Endothelial cell of umbilical vein (primary cell): ENCODE data around the gene CLEC16A.

Source experiments
- CTCF ChIP-seq, 2 donors: IDR thresholded peaks; 1 replicate in 1 of 2; 2 replicates in 1 of 2; pipeline ENCODE4 v1.5.1; 2011; ENCODE audit warnings: low read length in 2 of 2, mild to moderate bottlenecking in 2 of 2, moderate library complexity in 2 of 2, control low read depth in 1 of 2, inconsistent platforms in 1 of 2, low read depth in 1 of 2; ENCODE audit not compliant: insufficient read depth in 1 of 2; ENCODE audit errors: extremely low read depth in 1 of 2
- EZH2 ChIP-seq: IDR thresholded peaks from 2 replicates; pipeline ENCODE4 v1.6.1; 2012; ENCODE audit warnings: borderline replicate concordance, low read depth, mild to moderate bottlenecking, moderate library complexity, low read length, inconsistent platforms; ENCODE audit not compliant: severe bottlenecking
- FOS ChIP-seq: IDR thresholded peaks from 2 replicates; pipeline ENCODE4 v1.6.1; 2011; ENCODE audit warnings: mild to moderate bottlenecking, low read length, moderate library complexity, borderline replicate concordance; ENCODE audit not compliant: insufficient read depth
- GATA2 ChIP-seq: IDR thresholded peaks from 2 replicates; pipeline ENCODE4 v1.7.0; 2011; ENCODE audit warnings: low read depth, mild to moderate bottlenecking, moderate library complexity, mixed read lengths, low read length; ENCODE audit not compliant: insufficient read length, insufficient read depth
- JUN ChIP-seq: IDR thresholded peaks from 2 replicates; pipeline ENCODE4 v1.6.1; 2011; ENCODE audit warnings: borderline replicate concordance, low read depth; ENCODE audit not compliant: insufficient read length, insufficient read depth
- MAX ChIP-seq: IDR thresholded peaks from 2 replicates; pipeline ENCODE4 v1.6.1; 2011; ENCODE audit not compliant: insufficient read depth, insufficient read length
- MYC ChIP-seq: IDR thresholded peaks from one replicate; pipeline ENCODE4 v1.6.1; 2011; ENCODE audit warnings: mild to moderate bottlenecking, low read depth, low read length
- POLR2A ChIP-seq: IDR thresholded peaks from 2 replicates; pipeline ENCODE4 v1.6.1; 2012; ENCODE audit warnings: low read depth, mild to moderate bottlenecking, control low read depth, low read length
- POLR2AphosphoS5 ChIP-seq: IDR thresholded peaks from 2 replicates; pipeline ENCODE4 v1.6.1; 2012; ENCODE audit warnings: low read depth, mild to moderate bottlenecking, control low read depth, low read length, moderate library complexity; ENCODE audit not compliant: insufficient read depth

- TF ChIP-seq CTCF (IDR thresholded peaks at IDR 0.05; ENCODE audit: extremely low read depth in 1 of 2, insufficient read depth in 1 of 2, low read depth in 1 of 2, low read length in 2 of 2) (no peak), JUN (no peak), POLR2AphosphoS5 (no peak), POLR2A (no peak), EZH2 (no peak), MAX (no peak), MYC (no peak), FOS (no peak), GATA2 (no peak)
Observed at GRCh38 chr16:11053916-11054460, 109.6 kb downstream of the CLEC16A start.
